HFFc6 (cell line): ENCODE data around the gene ABI2. TPM values are rescaled to one million over a fixed set of nuclear protein-coding genes. Genes with fewer than 3 reads are reported as not detected.
A peak's percentile ranks its signal among the peaks of the same experiment; 100 is the strongest.

Experiments used
- DNase-seq: peaks from one replicate; pipeline ENCODE4 v3.0.0-alpha.2; 2018
- H3K27ac Mint-ChIP-seq: 2 replicates; pipeline ENCODE4 v1.8.0; 2020; ENCODE audit warnings: mild to moderate bottlenecking, mixed read lengths
- H3K27me3 Mint-ChIP-seq: 2 replicates; pipeline ENCODE4 v1.8.0; 2021; ENCODE audit warnings: mild to moderate bottlenecking, moderate library complexity, mixed read lengths; ENCODE audit not compliant: insufficient read depth
- H3K36me3 Mint-ChIP-seq: 2 replicates; pipeline ENCODE4 v1.8.0; 2021; ENCODE audit warnings: low read depth, mixed read lengths
- H3K4me1 Mint-ChIP-seq: 2 replicates; pipeline ENCODE4 v1.8.0; 2020; ENCODE audit warnings: low read depth, mixed read lengths
- H3K4me3 Mint-ChIP-seq: 2 replicates; pipeline ENCODE4 v1.8.0; 2020; ENCODE audit warnings: mild to moderate bottlenecking, moderate library complexity, mixed read lengths
- H3K9me3 Mint-ChIP-seq: 2 replicates; pipeline ENCODE4 v1.8.0; 2020; ENCODE audit warnings: mild to moderate bottlenecking, mixed read lengths
- total RNA-seq, 6 experiments: library from RNA; stranded (reverse); fragmentation: NEBNext Ultra II Directional; extraction: Animal tissue kit (Norgen Biotek cat#: 25700); gene quantifications; 2 replicates in 1 of 6; 3 replicates in 5 of 6; pipeline ENCODE4 v1.2.3, GENCODE V29; 2021
- TF ChIP-seq, protein P1 (sequence below): fragments of 200-600 bp; sonication (generic); IDR thresholded peaks from 2 replicates; pipeline ENCODE4 v1.5.0; 2021; ENCODE audit warnings: antibody characterized with exemption, mild to moderate bottlenecking

Gene ABI2
- total RNA-seq, 6 experiments from 2014 or later = 69.9 to 84.1 (median 75.3) TPM

DNA sequence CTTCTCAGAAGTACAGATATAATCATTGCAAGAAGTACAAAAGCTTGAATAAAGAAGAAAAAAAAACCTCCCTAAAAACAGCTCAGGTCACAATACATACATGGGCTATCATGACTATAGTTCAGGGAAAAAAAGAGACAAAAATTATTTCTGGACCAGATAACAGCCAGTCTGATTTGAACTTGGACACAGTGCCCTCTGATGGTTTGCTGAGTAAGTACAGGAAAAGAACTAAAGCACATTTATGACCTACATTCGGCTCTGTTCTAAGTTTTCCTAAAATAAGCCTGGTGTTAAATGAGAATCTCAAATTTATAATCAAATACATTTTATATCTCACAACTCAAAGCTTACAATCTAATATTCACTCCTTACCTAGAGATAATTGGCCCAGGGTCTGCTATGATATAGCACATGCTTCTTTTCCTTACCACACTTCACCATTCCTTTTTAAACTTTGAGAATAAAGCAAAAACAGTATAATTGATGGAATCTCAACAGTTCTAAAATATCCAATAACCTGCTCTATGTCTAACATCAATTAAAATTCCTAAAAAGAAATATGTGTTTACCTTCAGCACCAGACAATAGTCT, 125.8 kb downstream of the ABI2 start:
- H3K4me1 Mint-ChIP-seq = peaks cover 41% of the 10 kb centered on the region
- DNase-seq = peak; percentile 68
- H3K4me3 Mint-ChIP-seq = no peak overlapping the region
- H3K27ac Mint-ChIP-seq = peak overlapping the region; percentile 58
- TF ChIP-seq, protein P1, sequence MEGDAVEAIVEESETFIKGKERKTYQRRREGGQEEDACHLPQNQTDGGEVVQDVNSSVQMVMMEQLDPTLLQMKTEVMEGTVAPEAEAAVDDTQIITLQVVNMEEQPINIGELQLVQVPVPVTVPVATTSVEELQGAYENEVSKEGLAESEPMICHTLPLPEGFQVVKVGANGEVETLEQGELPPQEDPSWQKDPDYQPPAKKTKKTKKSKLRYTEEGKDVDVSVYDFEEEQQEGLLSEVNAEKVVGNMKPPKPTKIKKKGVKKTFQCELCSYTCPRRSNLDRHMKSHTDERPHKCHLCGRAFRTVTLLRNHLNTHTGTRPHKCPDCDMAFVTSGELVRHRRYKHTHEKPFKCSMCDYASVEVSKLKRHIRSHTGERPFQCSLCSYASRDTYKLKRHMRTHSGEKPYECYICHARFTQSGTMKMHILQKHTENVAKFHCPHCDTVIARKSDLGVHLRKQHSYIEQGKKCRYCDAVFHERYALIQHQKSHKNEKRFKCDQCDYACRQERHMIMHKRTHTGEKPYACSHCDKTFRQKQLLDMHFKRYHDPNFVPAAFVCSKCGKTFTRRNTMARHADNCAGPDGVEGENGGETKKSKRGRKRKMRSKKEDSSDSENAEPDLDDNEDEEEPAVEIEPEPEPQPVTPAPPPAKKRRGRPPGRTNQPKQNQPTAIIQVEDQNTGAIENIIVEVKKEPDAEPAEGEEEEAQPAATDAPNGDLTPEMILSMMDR = peak; percentile 87
- H3K36me3 Mint-ChIP-seq = peaks cover 19% of the 10 kb centered on the region
- no peaks in the 10 kb centered on the region for H3K27me3 Mint-ChIP-seq
- H3K9me3 Mint-ChIP-seq = no peaks in the 10 kb centered on the region

DNA sequence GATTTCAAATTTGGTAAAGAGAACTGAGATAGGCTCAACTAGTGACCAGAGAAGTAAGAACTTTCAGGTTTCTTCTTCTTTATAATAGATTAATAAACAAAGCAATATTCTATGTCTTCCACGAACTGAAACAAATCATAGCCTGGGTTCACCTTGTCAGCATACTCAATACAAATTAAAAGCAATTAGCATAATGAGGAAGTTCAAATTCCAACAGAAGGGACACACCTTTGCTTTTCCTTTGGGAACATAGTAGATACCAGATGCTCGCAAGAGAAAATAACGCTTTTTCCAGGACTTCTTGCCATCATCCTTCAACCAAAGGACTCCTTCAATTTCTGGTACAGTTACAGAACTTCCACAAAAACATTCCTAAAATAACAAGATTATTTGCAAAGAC, 127.0 kb downstream of the ABI2 start:
- Mint-ChIP-seq H3K36me3 (peaks cover 22% of the 10 kb centered on the region), H3K27me3 (no peaks in the 10 kb centered on the region), H3K4me3 (no peak overlapping the region), H3K27ac (no peak overlapping the region), H3K4me1 (peaks cover 39% of the 10 kb centered on the region), H3K9me3 (no peaks in the 10 kb centered on the region)
- DNase-seq = no peak
- TF ChIP-seq, protein P1 = no peak

- Mint-ChIP-seq H3K4me3 (no peak overlapping the region), H3K27ac (peak overlapping the region; percentile 40)
- no peak for DNase-seq
Measured at GRCh38 chr2:203461746-203462145, 133.6 kb downstream of the ABI2 start.

GRCh38 chr2:203462308-203462707, 134.1 kb downstream of the ABI2 start:
- DNase-seq = no peak
- Mint-ChIP-seq H3K36me3 (peaks cover 4% of the 10 kb centered on the region), H3K4me3 (no peak overlapping the region), H3K27me3 (no peaks in the 10 kb centered on the region), H3K4me1 (peaks cover 18% of the 10 kb centered on the region), H3K27ac (peak overlapping the region; percentile 40; the same call in 1 of the 2 replicates), H3K9me3 (no peaks in the 10 kb centered on the region)
- TF ChIP-seq, protein P1 = no peak

More at GRCh38 chr2:203461746-203462145, 133.6 kb downstream of the ABI2 start:
- Mint-ChIP-seq H3K9me3 (no peaks in the 10 kb centered on the region), H3K27me3 (no peaks in the 10 kb centered on the region), H3K4me1 (peaks cover 18% of the 10 kb centered on the region), H3K36me3 (peaks cover 4% of the 10 kb centered on the region)
- TF ChIP-seq, protein P1 = no peak

DNA sequence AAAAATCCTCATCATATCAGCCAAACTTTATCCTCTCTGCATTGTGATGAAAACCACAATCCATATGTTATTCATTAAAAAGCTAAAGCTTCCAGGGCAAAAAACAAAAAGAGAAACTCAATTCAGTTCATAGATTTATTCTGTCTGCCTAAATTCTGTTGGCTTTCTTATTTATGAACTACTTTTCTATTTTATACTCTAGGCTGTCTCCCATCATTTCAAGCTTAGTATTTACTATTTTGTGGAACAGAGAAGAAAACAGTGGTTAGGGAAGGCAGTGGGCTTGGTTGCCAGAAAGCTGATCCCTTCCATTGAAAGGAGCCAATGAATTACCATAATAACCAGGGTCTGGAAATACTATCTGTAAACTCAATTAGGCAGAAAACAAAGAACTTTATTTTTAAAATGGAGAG, 135.1 kb downstream of the ABI2 start:
- Mint-ChIP-seq H3K9me3 (no peaks in the 10 kb centered on the region), H3K36me3 (peaks cover 7% of the 10 kb centered on the region), H3K27ac (peak overlapping the region; percentile 52), H3K27me3 (no peaks in the 10 kb centered on the region), H3K4me3 (no peak overlapping the region), H3K4me1 (peaks cover 18% of the 10 kb centered on the region)
- TF ChIP-seq, protein P1 = no peak
- no peak for DNase-seq
